Measurements from ENCODE around the gene PAX2. TPM values are rescaled to one million over a fixed set of nuclear protein-coding genes. Genes with fewer than 3 reads are reported as not detected.

PAX2 gene
- total RNA-seq, 1 donor from 2014 or later: not detected

DNA sequence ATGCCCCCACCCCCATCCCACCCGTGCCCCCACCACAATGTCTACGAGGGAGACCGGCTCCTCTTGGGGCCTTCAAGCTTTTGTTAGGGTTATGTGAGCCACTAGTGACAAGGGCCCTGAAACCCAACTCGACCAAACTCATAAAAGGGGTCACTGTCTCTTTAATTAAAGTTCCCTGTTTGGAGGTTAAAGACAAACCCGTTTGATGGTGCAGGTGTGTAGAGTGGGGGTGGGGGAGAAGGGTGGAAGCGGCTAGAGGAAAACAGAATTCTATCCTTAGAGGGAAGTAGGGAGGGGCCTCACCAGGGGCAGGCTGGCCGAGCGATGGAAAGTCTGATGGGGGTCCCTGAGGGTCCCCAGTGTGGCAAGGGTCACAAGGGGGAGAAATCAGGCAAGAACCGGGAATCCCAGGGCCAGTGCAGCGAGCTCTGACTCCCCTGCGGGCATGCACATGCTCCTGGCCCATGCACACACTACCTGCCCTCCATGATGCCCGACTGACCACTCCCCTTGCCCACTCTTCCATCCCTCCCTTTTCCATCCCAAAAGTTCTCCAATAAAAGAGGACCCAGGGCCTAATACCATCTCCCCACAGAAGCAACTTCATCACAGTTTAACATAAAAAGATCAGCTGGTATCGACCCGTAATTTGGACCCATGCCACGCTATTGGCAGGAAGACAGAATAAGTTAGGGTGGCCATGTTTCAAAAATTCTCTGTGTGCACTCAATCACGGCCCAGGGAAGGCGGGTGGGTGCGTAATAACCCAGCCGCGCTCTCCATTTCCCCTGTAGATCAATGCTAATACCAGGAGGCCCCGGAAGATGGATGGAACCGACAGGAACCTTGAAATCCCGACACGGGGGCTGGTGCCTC is 131.4 kb downstream of the PAX2 start:
- intact Hi-C loops (cut with DNase I): no loop called here
- H3K4me1 ChIP-seq: no peaks in the 10 kb centered on the region
- H3K36me3 ChIP-seq: no peaks in the 10 kb centered on the region
- TF ChIP-seq, protein P1, sequence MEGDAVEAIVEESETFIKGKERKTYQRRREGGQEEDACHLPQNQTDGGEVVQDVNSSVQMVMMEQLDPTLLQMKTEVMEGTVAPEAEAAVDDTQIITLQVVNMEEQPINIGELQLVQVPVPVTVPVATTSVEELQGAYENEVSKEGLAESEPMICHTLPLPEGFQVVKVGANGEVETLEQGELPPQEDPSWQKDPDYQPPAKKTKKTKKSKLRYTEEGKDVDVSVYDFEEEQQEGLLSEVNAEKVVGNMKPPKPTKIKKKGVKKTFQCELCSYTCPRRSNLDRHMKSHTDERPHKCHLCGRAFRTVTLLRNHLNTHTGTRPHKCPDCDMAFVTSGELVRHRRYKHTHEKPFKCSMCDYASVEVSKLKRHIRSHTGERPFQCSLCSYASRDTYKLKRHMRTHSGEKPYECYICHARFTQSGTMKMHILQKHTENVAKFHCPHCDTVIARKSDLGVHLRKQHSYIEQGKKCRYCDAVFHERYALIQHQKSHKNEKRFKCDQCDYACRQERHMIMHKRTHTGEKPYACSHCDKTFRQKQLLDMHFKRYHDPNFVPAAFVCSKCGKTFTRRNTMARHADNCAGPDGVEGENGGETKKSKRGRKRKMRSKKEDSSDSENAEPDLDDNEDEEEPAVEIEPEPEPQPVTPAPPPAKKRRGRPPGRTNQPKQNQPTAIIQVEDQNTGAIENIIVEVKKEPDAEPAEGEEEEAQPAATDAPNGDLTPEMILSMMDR (IDR thresholded peaks at IDR 0.05): no peak
- no peaks in the 10 kb centered on the region for H3K9me3 ChIP-seq
- ATAC-seq (no peak), DNase-seq (no peak)
- no peak overlapping the region for H3K4me3 ChIP-seq
- H3K27me3 ChIP-seq: peaks cover 25% of the 10 kb centered on the region
- no peak overlapping the region for H3K27ac ChIP-seq

DNA sequence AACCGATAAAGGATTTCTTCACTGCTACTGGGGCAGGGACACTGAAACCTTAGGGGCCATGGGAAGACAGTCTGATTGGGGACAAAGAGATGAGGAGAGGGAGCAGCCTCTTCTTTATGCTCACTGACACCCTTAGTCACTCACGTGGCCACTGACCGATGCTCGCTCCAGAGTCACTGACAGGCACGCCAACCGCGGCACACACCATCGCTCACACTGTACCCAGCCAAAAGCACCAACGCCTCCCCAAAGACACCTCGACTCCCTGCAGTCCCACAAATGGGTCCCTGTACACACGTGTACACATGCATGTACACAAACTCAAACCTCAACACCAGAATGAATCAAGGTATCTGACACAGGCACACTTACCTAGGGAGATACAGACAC is 132.1 kb downstream of the PAX2 start:
- Histone ChIP-seq H3K9me3 (no peaks in the 10 kb centered on the region), H3K4me3 (no peak overlapping the region), H3K4me1 (no peaks in the 10 kb centered on the region), H3K27ac (no peak overlapping the region), H3K36me3 (no peaks in the 10 kb centered on the region), H3K27me3 (peaks cover 24% of the 10 kb centered on the region)
- DNase-seq: no peak
- intact Hi-C loops (cut with DNase I): no loop called here
- TF ChIP-seq, protein P1 (IDR thresholded peaks at IDR 0.05): no peak
- no peak for ATAC-seq

DNA sequence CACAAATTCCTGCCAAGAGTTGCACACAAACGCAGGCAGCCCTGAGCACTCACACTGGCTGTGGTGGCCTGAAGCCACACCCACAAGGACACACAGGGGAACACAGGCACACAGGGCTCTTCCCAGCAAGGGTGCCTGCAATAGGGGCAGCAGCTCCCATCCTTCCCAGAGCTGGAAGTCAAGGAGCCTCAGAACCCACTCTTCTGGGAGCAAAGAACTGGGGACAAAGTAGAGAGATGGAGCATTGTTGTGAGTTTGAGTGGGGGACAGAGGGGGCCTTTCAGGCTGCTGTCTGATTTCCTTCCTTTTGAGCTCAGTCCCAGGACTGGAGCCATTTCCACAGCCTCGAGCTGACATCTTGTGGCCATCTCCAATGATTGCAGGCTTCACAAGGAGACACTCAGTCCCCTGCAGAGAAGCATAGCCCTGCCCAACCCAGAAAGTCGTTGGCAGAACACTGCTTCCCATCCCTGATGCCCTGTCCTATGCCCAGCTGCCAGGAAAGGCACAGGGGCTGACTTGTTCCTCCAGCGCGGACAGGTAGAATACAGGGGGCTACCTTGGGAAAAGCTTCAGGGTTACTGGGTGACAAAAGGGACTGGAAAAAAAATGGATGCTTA is 133.0 kb downstream of the PAX2 start:
- Histone ChIP-seq H3K27me3 (peaks cover 15% of the 10 kb centered on the region), H3K36me3 (no peaks in the 10 kb centered on the region), H3K9me3 (no peaks in the 10 kb centered on the region), H3K27ac (no peak overlapping the region), H3K4me3 (no peak overlapping the region), H3K4me1 (peaks cover 2% of the 10 kb centered on the region)
- peak; percentile 55 for ATAC-seq
- DNase-seq: no peak
- TF ChIP-seq, protein P1 (IDR thresholded peaks at IDR 0.05): peak; percentile 47
- intact Hi-C loops (cut with DNase I): no loop called here

Other genes starting within 250 kb of the PAX2 start
- gene SEC31B, start 225.7 kb upstream of the PAX2 start, total RNA-seq: 18.2 TPM
- gene NDUFB8, start 215.7 kb upstream of the PAX2 start, total RNA-seq: 110 TPM
- 36.8 TPM for gene HIF1AN, start 209.6 kb upstream of the PAX2 start, total RNA-seq
- 32.9 TPM for gene SLF2, start 167.4 kb downstream of the PAX2 start, total RNA-seq
- 6.7 TPM for gene SEMA4G, start 223.9 kb downstream of the PAX2 start, total RNA-seq
- gene MRPL43, start 241.9 kb downstream of the PAX2 start, total RNA-seq: 60.5 TPM
- 6.5 TPM for gene TWNK, start 242.0 kb downstream of the PAX2 start, total RNA-seq